GM10266 (cell line): ENCODE results near the gene SPEF2.

Experiments
- DNase-seq: peaks from one replicate; pipeline ENCODE4 v3.0.0; 2012; ENCODE audit errors: extremely low spot score
- TF ChIP-seq, protein P1 (sequence below): IDR thresholded peaks from 2 replicates; pipeline ENCODE4 v1.5.1; 2012; ENCODE audit warnings: mild to moderate bottlenecking, low read depth; ENCODE audit not compliant: control insufficient read depth, insufficient read depth; ENCODE audit errors: missing control alignments

Gene SPEF2

DNA sequence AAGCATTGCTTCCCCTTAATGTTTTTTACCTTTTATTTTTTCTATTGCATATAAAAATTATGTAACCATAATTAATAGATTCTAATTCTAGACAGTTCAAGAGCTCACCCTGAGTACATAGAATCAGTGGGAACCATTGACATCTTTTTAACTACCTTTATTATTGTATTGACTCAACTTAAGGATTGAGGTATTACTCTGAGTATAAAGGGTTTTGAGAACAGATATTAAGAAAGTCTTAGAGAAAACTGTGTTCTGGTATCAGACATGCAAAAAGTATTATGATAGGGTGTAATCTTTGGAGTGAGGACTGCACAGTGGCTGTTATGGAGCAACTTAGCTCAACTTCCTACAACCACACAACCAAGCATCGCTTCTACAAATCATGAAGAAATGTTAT, 8.9 kb downstream of the SPEF2 start:
- DNase-seq, result no peak
- TF ChIP-seq, protein P1, sequence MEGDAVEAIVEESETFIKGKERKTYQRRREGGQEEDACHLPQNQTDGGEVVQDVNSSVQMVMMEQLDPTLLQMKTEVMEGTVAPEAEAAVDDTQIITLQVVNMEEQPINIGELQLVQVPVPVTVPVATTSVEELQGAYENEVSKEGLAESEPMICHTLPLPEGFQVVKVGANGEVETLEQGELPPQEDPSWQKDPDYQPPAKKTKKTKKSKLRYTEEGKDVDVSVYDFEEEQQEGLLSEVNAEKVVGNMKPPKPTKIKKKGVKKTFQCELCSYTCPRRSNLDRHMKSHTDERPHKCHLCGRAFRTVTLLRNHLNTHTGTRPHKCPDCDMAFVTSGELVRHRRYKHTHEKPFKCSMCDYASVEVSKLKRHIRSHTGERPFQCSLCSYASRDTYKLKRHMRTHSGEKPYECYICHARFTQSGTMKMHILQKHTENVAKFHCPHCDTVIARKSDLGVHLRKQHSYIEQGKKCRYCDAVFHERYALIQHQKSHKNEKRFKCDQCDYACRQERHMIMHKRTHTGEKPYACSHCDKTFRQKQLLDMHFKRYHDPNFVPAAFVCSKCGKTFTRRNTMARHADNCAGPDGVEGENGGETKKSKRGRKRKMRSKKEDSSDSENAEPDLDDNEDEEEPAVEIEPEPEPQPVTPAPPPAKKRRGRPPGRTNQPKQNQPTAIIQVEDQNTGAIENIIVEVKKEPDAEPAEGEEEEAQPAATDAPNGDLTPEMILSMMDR, result no peak

DNA sequence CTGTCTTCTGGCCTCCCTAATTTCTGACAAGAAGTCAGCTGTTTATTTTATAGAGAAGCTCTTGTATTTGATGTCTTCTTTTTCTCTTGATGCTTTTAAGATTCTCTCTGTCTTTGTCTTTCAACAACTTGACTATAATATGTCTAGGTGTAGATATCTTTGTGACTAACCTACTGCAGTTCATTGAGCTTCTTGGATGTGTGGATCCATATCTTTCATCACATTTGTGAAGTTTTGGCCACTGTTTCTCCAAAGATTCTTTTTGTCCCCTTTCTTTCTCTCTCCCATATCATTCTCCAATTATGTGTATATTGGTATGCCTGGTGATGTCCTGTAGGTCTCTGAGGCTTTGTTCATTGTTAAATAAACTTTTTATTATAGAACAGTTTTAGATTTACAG, 16.7 kb downstream of the SPEF2 start:
- DNase-seq, result no peak
- TF ChIP-seq, protein P1, result no peak

DNA sequence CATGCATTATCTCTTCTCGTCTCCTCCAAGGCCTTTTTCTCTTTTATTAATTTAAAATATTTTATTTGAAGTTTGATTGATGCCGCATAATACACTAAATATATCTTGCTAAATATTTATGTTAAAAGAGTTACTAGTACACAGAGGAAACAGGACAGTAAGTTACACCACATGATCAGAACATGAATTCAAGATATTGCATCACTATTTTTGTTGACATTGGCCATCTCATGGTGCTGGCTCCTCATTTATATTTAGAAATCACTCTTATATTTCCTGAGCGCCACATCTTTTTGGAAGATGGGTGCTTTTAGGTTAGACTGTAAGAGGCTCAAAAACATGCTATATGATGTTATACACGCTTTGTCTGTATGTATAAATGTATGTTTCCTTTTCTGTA, 23.0 kb downstream of the SPEF2 start:
- TF ChIP-seq, protein P1, result no peak
- no peak for DNase-seq

DNA sequence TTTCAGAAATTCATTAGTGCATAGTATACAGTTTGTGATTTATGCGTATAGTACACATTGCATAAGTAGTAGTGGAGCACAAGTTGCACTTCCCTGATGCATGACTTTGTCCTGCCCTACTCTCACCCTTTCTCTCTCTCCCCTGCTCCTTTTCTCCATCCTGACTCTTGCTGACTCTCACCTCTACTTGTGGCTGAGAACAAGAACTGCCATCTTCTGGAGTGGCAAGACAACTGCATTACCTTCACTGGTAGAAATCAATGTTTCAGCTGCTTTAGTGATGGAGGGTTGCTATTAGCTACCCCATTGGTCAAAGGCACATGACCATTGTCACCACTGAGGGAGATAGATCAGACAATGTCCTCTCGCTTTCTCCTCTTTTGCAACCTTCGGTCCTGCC, 26.9 kb downstream of the SPEF2 start:
- TF ChIP-seq, protein P1, result no peak
- no peak for DNase-seq

DNA sequence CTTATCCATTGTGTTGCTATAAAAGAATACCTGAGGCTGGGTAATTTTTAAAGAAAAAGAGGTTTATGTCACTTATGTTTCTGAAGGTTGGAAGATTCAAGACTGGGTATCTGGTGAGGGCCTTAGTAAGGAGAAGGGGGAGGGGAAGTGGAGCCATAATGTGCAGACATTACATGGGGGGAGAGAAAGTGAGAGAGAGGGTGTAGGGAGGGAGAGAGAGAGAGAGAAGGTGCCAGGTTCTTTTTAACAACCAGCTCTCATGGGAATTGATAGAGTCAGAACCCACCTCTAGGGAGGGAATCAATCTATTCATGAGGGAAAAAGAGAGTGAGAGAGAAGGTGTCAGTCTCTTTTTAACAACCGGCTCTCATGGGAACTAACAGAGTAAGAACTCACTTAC, 29.5 kb downstream of the SPEF2 start:
- TF ChIP-seq, protein P1, result no peak
- no peak for DNase-seq

DNA sequence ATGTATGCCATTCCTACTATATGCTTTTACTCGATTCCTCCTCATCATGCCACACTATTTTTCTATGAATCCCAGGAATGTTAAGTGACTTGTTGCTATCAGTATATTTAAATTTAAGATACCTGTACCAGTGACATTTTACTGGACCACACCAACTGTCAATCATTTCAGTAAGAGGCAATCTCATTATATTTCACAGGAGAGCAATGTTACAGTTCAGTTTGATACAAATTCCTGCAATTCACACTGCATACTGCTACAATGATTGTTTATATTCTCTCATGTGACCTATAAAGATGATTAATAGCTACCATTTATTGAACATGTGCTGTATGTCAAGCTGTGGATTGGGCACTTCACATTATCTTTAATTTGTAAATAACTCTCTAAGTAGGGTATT, 30.0 kb downstream of the SPEF2 start:
- TF ChIP-seq, protein P1, result no peak
- DNase-seq, result no peak

DNA sequence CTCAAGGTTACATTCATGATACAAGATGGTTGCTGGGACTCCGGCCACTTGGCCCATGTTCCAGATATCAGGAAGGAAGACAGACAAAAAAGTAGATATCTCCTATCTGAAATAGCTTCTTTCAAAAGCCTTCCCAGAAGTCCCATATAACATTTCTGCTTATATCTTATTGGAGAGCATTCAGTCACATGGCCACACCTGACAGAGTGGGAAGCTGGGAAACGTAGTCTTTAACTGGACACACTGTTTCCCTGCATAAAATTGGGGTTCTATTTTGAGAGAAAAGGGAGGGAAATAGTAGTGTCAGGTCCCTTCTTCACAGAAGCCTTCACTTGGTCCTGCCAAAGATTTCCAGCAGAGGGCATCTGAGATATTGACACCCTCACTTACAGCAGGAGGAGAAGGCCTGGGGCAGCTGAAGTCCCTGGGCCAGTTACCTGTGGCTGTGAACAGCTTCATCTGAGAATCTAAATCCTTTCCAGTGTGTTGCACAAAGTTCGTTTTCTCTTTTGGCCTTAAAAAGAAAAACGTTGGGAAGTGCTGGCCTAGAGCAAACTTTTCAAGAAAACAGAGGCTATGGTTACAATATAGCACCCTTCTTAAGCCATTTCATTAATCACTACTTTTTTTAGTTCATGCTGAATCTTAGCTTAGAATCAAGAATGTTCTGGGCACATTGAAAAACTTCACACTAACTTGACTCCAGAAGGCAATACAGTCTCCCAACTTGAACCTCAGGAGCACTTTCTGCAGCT, 33.5 kb downstream of the SPEF2 start:
- peak; percentile 21 for DNase-seq
- TF ChIP-seq, protein P1, result peak; percentile 47
